ENCODE data around the gene ARHGAP6.

ARHGAP6 gene

DNA sequence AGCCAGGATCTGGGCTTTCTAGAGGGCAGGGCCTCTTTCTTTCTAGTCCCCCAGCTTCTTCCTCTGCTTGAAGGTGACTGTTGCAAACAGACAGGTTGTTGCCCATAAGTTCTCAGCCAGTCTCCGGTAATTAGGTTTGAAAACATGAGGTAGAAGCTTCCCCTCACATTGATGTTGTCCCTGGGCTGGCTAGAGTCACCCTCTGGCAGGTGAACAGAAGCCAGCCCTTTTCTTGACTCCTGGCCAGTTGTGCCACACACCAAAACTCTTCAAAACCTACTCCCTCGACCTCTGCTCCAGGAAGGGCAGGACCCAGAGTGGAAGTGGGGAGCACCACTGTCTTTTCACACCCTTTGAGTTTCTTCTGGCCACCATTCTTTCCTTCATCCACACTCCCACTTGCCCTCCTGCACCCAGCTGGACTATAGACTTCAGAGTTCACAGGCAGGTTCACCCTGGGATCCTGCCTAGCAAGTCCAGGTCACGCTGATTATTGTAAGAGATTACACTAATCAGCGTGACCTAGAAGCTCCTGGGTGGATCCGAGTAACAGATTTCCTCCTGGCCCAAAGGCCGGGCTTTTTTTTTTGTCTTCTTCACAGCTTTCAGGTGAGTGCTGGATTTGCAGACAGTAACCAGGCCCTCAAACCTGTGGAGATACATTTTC lies 37.4 kb upstream of the ARHGAP6 start:
- peaks cover 2 to 9% of the 10 kb centered on the region in 2 donors for H3K4me1 ChIP-seq (ENCODE audit: control insufficient read depth in 2 of 2, insufficient read depth in 1 of 2, low read depth in 1 of 2, low read length in 2 of 2)

GRCh38 chrX:11702420-11702819 lies 36.7 kb upstream of the ARHGAP6 start:
- no CpG with 5 or more reads among the region's 3 CpGs for WGBS, 2 donors (ENCODE audit: extremely low coverage in 2 of 2, insufficient read length in 2 of 2, insufficient replicate concordance in 1 of 2)
- H3K4ac ChIP-seq (ENCODE audit: low read length) = no peak overlapping the region
- H3K9me3 ChIP-seq (replicated peaks in 1 of 2; ENCODE audit: control insufficient read depth in 2 of 2, insufficient read depth in 1 of 2, low read depth in 1 of 2, low read length in 2 of 2) = no peaks in the 10 kb centered on the region
- no peak overlapping the region for H3K14ac ChIP-seq (ENCODE audit: low read length)
- no peaks in the 10 kb centered on the region for H3K36me3 ChIP-seq (replicated peaks in 1 of 2; ENCODE audit: control insufficient read depth in 2 of 2, insufficient read depth in 2 of 2, low read length in 2 of 2)
- H2AFZ ChIP-seq (ENCODE audit: low read length) = no peak overlapping the region
- H3K4me1 ChIP-seq (ENCODE audit: control insufficient read depth in 2 of 2, insufficient read depth in 1 of 2, low read depth in 1 of 2, low read length in 2 of 2) = peaks cover 2 to 9% of the 10 kb centered on the region in 2 donors
- peaks cover 0 to 2% (median 0%) of the 10 kb centered on the region in 3 experiments for H3K27me3 ChIP-seq (ENCODE audit: control insufficient read depth in 3 of 3, insufficient read depth in 3 of 3, low read depth in 1 of 3, low read length in 3 of 3)
- H3K4me3 ChIP-seq (ENCODE audit: low read length in 2 of 2) = no peak overlapping the region
- H4K91ac ChIP-seq (ENCODE audit: low read depth, low read length, poor library complexity) = no peak overlapping the region
- no peak overlapping the region for H3K18ac ChIP-seq (ENCODE audit: low read length)
- H3K79me1 ChIP-seq (ENCODE audit: low read depth, low read length) = no peaks in the 10 kb centered on the region
- no peak overlapping the region for H2BK15ac ChIP-seq (ENCODE audit: low read length)
- no peak overlapping the region for H2BK5ac ChIP-seq (ENCODE audit: low read length)
- no peak overlapping the region for H3K27ac ChIP-seq (replicated peaks; ENCODE audit: low read length)
- H3K23ac ChIP-seq (ENCODE audit: low read depth, low read length, poor library complexity) = no peak overlapping the region
- H2BK120ac ChIP-seq (ENCODE audit: low read depth, low read length) = no peak overlapping the region
- H2AK5ac ChIP-seq (ENCODE audit: low read depth, low read length) = no peak overlapping the region
- no peak overlapping the region for H3K9ac ChIP-seq (ENCODE audit: low read depth, low read length, poor library complexity)
- no peak overlapping the region for H2BK12ac ChIP-seq (ENCODE audit: low read length)
- H4K8ac ChIP-seq (ENCODE audit: low read depth, low read length) = no peak overlapping the region
- no peak overlapping the region for H3K4me2 ChIP-seq (ENCODE audit: insufficient read depth, low read length, poor library complexity, severe bottlenecking)
- DNase-seq (ENCODE audit: low spot score) = no peak

More for the DNA sequence above, 37.4 kb upstream of the ARHGAP6 start:
- no peak overlapping the region for H4K91ac ChIP-seq (ENCODE audit: low read depth, low read length, poor library complexity)
- no peaks in the 10 kb centered on the region for H3K36me3 ChIP-seq (replicated peaks in 1 of 2; ENCODE audit: control insufficient read depth in 2 of 2, insufficient read depth in 2 of 2, low read length in 2 of 2)
- no peaks in the 10 kb centered on the region for H3K9me3 ChIP-seq (replicated peaks in 1 of 2; ENCODE audit: control insufficient read depth in 2 of 2, insufficient read depth in 1 of 2, low read depth in 1 of 2, low read length in 2 of 2)
- H3K4ac ChIP-seq (ENCODE audit: low read length) = no peak overlapping the region
- H2AFZ ChIP-seq (ENCODE audit: low read length) = no peak overlapping the region
- H2BK120ac ChIP-seq (ENCODE audit: low read depth, low read length) = no peak overlapping the region
- DNase-seq (ENCODE audit: low spot score) = no peak
- no peak overlapping the region for H3K18ac ChIP-seq (ENCODE audit: low read length)
- no peak overlapping the region for H2AK5ac ChIP-seq (ENCODE audit: low read depth, low read length)
- no peak overlapping the region for H3K14ac ChIP-seq (ENCODE audit: low read length)
- H3K9ac ChIP-seq (ENCODE audit: low read depth, low read length, poor library complexity) = no peak overlapping the region
- no peak overlapping the region for H2BK5ac ChIP-seq (ENCODE audit: low read length)
- H3K27ac ChIP-seq (replicated peaks; ENCODE audit: low read length) = no peak overlapping the region
- no CpG with 5 or more reads among the region's 6 CpGs for WGBS, 2 donors (ENCODE audit: extremely low coverage in 2 of 2, insufficient read length in 2 of 2, insufficient replicate concordance in 1 of 2)
- no peak overlapping the region for H2BK15ac ChIP-seq (ENCODE audit: low read length)
- H4K8ac ChIP-seq (ENCODE audit: low read depth, low read length) = no peak overlapping the region
- no peak overlapping the region for H3K4me3 ChIP-seq (ENCODE audit: low read length in 2 of 2)
- no peak overlapping the region for H2BK12ac ChIP-seq (ENCODE audit: low read length)
- no peak overlapping the region for H3K4me2 ChIP-seq (ENCODE audit: insufficient read depth, low read length, poor library complexity, severe bottlenecking)
- no peak overlapping the region for H3K23ac ChIP-seq (ENCODE audit: low read depth, low read length, poor library complexity)
- no peaks in the 10 kb centered on the region for H3K79me1 ChIP-seq (ENCODE audit: low read depth, low read length)
- H3K27me3 ChIP-seq (ENCODE audit: control insufficient read depth in 3 of 3, insufficient read depth in 3 of 3, low read depth in 1 of 3, low read length in 3 of 3) = no peaks in the 10 kb centered on the region

GRCh38 chrX:11698702-11699101 lies 33.0 kb upstream of the ARHGAP6 start:
- no CpG with 5 or more reads among the region's 3 CpGs for WGBS, 2 donors (ENCODE audit: extremely low coverage in 2 of 2, insufficient read length in 2 of 2, insufficient replicate concordance in 1 of 2)
- no peaks in the 10 kb centered on the region for H3K36me3 ChIP-seq (replicated peaks in 1 of 2; ENCODE audit: control insufficient read depth in 2 of 2, insufficient read depth in 2 of 2, low read length in 2 of 2)
- no peak overlapping the region for H3K27ac ChIP-seq (replicated peaks; ENCODE audit: low read length)
- no peak overlapping the region for H3K4me3 ChIP-seq (ENCODE audit: low read length in 2 of 2)
- no peaks in the 10 kb centered on the region for H3K79me1 ChIP-seq (ENCODE audit: low read depth, low read length)
- no peak overlapping the region for H3K23ac ChIP-seq (ENCODE audit: low read depth, low read length, poor library complexity)
- no peak overlapping the region for H3K9ac ChIP-seq (ENCODE audit: low read depth, low read length, poor library complexity)
- no peak overlapping the region for H4K8ac ChIP-seq (ENCODE audit: low read depth, low read length)
- no peak overlapping the region for H3K14ac ChIP-seq (ENCODE audit: low read length)
- H2BK5ac ChIP-seq (ENCODE audit: low read length) = no peak overlapping the region
- no peaks in the 10 kb centered on the region for H3K9me3 ChIP-seq (replicated peaks in 1 of 2; ENCODE audit: control insufficient read depth in 2 of 2, insufficient read depth in 1 of 2, low read depth in 1 of 2, low read length in 2 of 2)
- H2BK15ac ChIP-seq (ENCODE audit: low read length) = no peak overlapping the region
- H3K4me2 ChIP-seq (ENCODE audit: insufficient read depth, low read length, poor library complexity, severe bottlenecking) = no peak overlapping the region
- no peak overlapping the region for H2AFZ ChIP-seq (ENCODE audit: low read length)
- no peak overlapping the region for H2BK120ac ChIP-seq (ENCODE audit: low read depth, low read length)
- H2AK5ac ChIP-seq (ENCODE audit: low read depth, low read length) = no peak overlapping the region
- no peak overlapping the region for H2BK12ac ChIP-seq (ENCODE audit: low read length)
- no peak overlapping the region for H3K4ac ChIP-seq (ENCODE audit: low read length)
- H3K4me1 ChIP-seq (ENCODE audit: control insufficient read depth in 2 of 2, insufficient read depth in 1 of 2, low read depth in 1 of 2, low read length in 2 of 2) = no peaks in the 10 kb centered on the region
- H4K91ac ChIP-seq (ENCODE audit: low read depth, low read length, poor library complexity) = no peak overlapping the region
- peaks cover 0 to 6% (median 0%) of the 10 kb centered on the region in 3 experiments for H3K27me3 ChIP-seq (ENCODE audit: control insufficient read depth in 3 of 3, insufficient read depth in 3 of 3, low read depth in 1 of 3, low read length in 3 of 3)
- DNase-seq (ENCODE audit: low spot score) = no peak
- H3K18ac ChIP-seq (ENCODE audit: low read length) = no peak overlapping the region

GRCh38 chrX:11688201-11688600 lies 22.5 kb upstream of the ARHGAP6 start:
- DNase-seq (ENCODE audit: low spot score) = no peak
- no peak overlapping the region for H3K18ac ChIP-seq (ENCODE audit: low read length)
- no peaks in the 10 kb centered on the region for H3K36me3 ChIP-seq (replicated peaks in 1 of 2; ENCODE audit: control insufficient read depth in 2 of 2, insufficient read depth in 2 of 2, low read length in 2 of 2)
- no peak overlapping the region for H3K4me3 ChIP-seq (ENCODE audit: low read length in 2 of 2)
- no peak overlapping the region for H2BK15ac ChIP-seq (ENCODE audit: low read length)
- no CpG with 5 or more reads among the region's 2 CpGs for WGBS, 2 donors (ENCODE audit: extremely low coverage in 2 of 2, insufficient read length in 2 of 2, insufficient replicate concordance in 1 of 2)
- H4K91ac ChIP-seq (ENCODE audit: low read depth, low read length, poor library complexity) = no peak overlapping the region
- peaks cover 0 to 21% (median 0%) of the 10 kb centered on the region in 3 experiments for H3K27me3 ChIP-seq (ENCODE audit: control insufficient read depth in 3 of 3, insufficient read depth in 3 of 3, low read depth in 1 of 3, low read length in 3 of 3)
- H2BK12ac ChIP-seq (ENCODE audit: low read length) = no peak overlapping the region
- H2AFZ ChIP-seq (ENCODE audit: low read length) = no peak overlapping the region
- H3K9me3 ChIP-seq (replicated peaks in 1 of 2; ENCODE audit: control insufficient read depth in 2 of 2, insufficient read depth in 1 of 2, low read depth in 1 of 2, low read length in 2 of 2) = no peaks in the 10 kb centered on the region
- no peak overlapping the region for H3K4me2 ChIP-seq (ENCODE audit: insufficient read depth, low read length, poor library complexity, severe bottlenecking)
- H3K79me1 ChIP-seq (ENCODE audit: low read depth, low read length) = no peaks in the 10 kb centered on the region
- H3K27ac ChIP-seq (replicated peaks; ENCODE audit: low read length) = no peak overlapping the region
- no peak overlapping the region for H2BK120ac ChIP-seq (ENCODE audit: low read depth, low read length)
- no peak overlapping the region for H2BK5ac ChIP-seq (ENCODE audit: low read length)
- H3K23ac ChIP-seq (ENCODE audit: low read depth, low read length, poor library complexity) = no peak overlapping the region
- H2AK5ac ChIP-seq (ENCODE audit: low read depth, low read length) = no peak overlapping the region
- no peak overlapping the region for H3K4ac ChIP-seq (ENCODE audit: low read length)
- no peak overlapping the region for H3K9ac ChIP-seq (ENCODE audit: low read depth, low read length, poor library complexity)
- H3K14ac ChIP-seq (ENCODE audit: low read length) = no peak overlapping the region
- no peak overlapping the region for H4K8ac ChIP-seq (ENCODE audit: low read depth, low read length)
- no peaks in the 10 kb centered on the region for H3K4me1 ChIP-seq (ENCODE audit: control insufficient read depth in 2 of 2, insufficient read depth in 1 of 2, low read depth in 1 of 2, low read length in 2 of 2)
